GM12878 (cell line): Measurements from ENCODE around the gene ATP1B2. TPM values are rescaled to one million over a fixed set of nuclear protein-coding genes. Genes with fewer than 3 reads are reported as not detected.

Experiments used
- ATAC-seq: fragments of 200-7000 bp; cut with Tn5 transposase; 3 replicates; pipeline ENCODE4 v1.9.1; 2020; ENCODE audit warnings: mild to moderate bottlenecking, moderate library complexity
- BruUV-seq: library from RNA; stranded (reverse); fragments of 400-500 nt; replicated peaks from 2 replicates; lab custom pipeline; 2021; lab: Mats Ljungman, UMichigan
- CTCF ChIA-PET: fragments of 300-600 bp; sonication (Branson Sonifier 250); formaldehyde crosslinking; extraction: SDS; loops from one replicate; lab custom pipeline; 2021; ENCODE audit warnings: inconsistent platforms; lab: Yijun Ruan, JAX
- POLR2A ChIA-PET: fragments of 350-600 bp; formaldehyde crosslinking; extraction: SDS; loops from one replicate; lab custom pipeline; 2021; ENCODE audit warnings: inconsistent platforms; lab: Charles Lee
- RAD21 ChIA-PET: fragments of 300-600 bp; sonication (Branson Sonifier 250); formaldehyde crosslinking; loops from one replicate; lab custom pipeline; 2023; ENCODE audit warnings: antibody characterized with exemption; ENCODE audit not compliant: unreplicated experiment; lab: Charles Lee
- SMC1A ChIA-PET: fragments of 300-600 bp; sonication (Branson Sonifier 250); formaldehyde crosslinking; loops from one replicate; lab custom pipeline; 2023; ENCODE audit not compliant: unreplicated experiment, uncharacterized antibody; lab: Charles Lee
- DNase-seq: peaks from one replicate; pipeline ENCODE4 v3.0.0-alpha.2; 2011; ENCODE audit warnings: low read depth, low spot score
- FAIRE-seq: peaks from 3 replicates; lab custom pipeline; 2011; peaks lifted over from hg19 to GRCh38; lab: Jason Lieb, UNC
- H2AFZ ChIP-seq: 2 replicates; pipeline ENCODE4 v1.6.0; 2011; ENCODE audit warnings: low read depth, low read length, control low read depth; ENCODE audit not compliant: control insufficient read depth
- H3K27ac ChIP-seq: 2 replicates; pipeline ENCODE4 v1.5.1; 2011; ENCODE audit warnings: control low read depth; ENCODE audit not compliant: control insufficient read depth, insufficient read depth
- H3K27me3 ChIP-seq, 2 experiments: replicated peaks in 1 of 2; 2 replicates each; pipeline versions ENCODE4 v1.6.0 to v1.6.1; 2011; ENCODE audit warnings: low read length in 1 of 2; ENCODE audit not compliant: control insufficient read depth in 2 of 2, insufficient read depth in 2 of 2
- H3K36me3 ChIP-seq, 2 experiments: 2 replicates each; pipeline ENCODE4 v1.5.1; 2011; ENCODE audit warnings: low read length in 1 of 2; ENCODE audit not compliant: control insufficient read depth in 2 of 2, insufficient read depth in 2 of 2
- H3K4me1 ChIP-seq: 2 replicates; pipeline ENCODE4 v1.6.1; 2011; ENCODE audit warnings: mild to moderate bottlenecking, low read length, moderate library complexity, mixed read lengths; ENCODE audit not compliant: control insufficient read depth, insufficient read depth
- H3K4me2 ChIP-seq: 2 replicates; pipeline ENCODE4 v1.6.0; 2011; ENCODE audit warnings: control low read depth; ENCODE audit not compliant: control insufficient read depth, insufficient read depth
- H3K4me3 ChIP-seq: fragments of 200-600 bp; sonication (generic); 2 replicates; pipeline ENCODE4 v1.5.1; 2016
- H3K79me2 ChIP-seq: 2 replicates; pipeline ENCODE4 v1.6.0; 2011; ENCODE audit warnings: low read length; ENCODE audit not compliant: control insufficient read depth, insufficient read depth
- H3K9ac ChIP-seq: 2 replicates; pipeline ENCODE4 v1.8.0; 2011; ENCODE audit warnings: low read length, control low read depth, mixed read lengths; ENCODE audit not compliant: control insufficient read depth, insufficient read depth
- H3K9me3 ChIP-seq: replicated peaks from 3 replicates; pipeline ENCODE4 v1.5.1; 2011; ENCODE audit warnings: mild to moderate bottlenecking, low read length; ENCODE audit not compliant: control insufficient read depth, insufficient read depth
- H4K20me1 ChIP-seq: 2 replicates; pipeline ENCODE4 v1.6.0; 2011; ENCODE audit not compliant: control insufficient read depth, insufficient read depth
- CBX5 ChIP-seq: sonication (generic); IDR thresholded peaks from 2 replicates; pipeline ENCODE4 v1.6.1; 2016; ENCODE audit warnings: low read depth, moderate library complexity, mild to moderate bottlenecking, inconsistent platforms
- ETV6 ChIP-seq, 2 experiments: fragments of 450-650 bp in 1 of 2; IDR thresholded peaks in 1 of 2; conservative IDR thresholded peaks in 1 of 2; 2 replicates each; pipeline ENCODE4 v1.6.1; 2014; ENCODE audit warnings: antibody characterized with exemption in 1 of 2, borderline replicate concordance in 1 of 2, low read depth in 1 of 2, mild to moderate bottlenecking in 1 of 2, moderate library complexity in 1 of 2
- MXI1 ChIP-seq: fragments of 150-350 bp; IDR thresholded peaks from 2 replicates; pipeline ENCODE4 v1.6.1; 2011; ENCODE audit warnings: low read depth, mild to moderate bottlenecking, inconsistent platforms, low read length, improper control_type of control experiment
- MYC ChIP-seq: IDR thresholded peaks from 2 replicates; pipeline ENCODE4 v1.6.1; 2011; ENCODE audit warnings: mild to moderate bottlenecking, low read length, moderate library complexity, inconsistent platforms; ENCODE audit not compliant: insufficient read depth, insufficient replicate concordance, insufficient read length, severe bottlenecking
- RBBP5 ChIP-seq: fragments of 200-600 bp; sonication (generic); conservative IDR thresholded peaks from 2 replicates; pipeline ENCODE4 v1.6.1; 2016
- ZNF384 ChIP-seq: IDR thresholded peaks from 2 replicates; pipeline ENCODE4 v1.6.1; 2012; ENCODE audit warnings: low read depth, mild to moderate bottlenecking, low read length, improper control_type of control experiment, borderline replicate concordance
- ZNF622 ChIP-seq: fragments of 450-650 bp; IDR thresholded peaks from 2 replicates; pipeline ENCODE4 v1.6.1; 2017; ENCODE audit warnings: mild to moderate bottlenecking, inconsistent platforms
- whole genome bisulfite sequencing: methylation state at CpG from one replicate; pipeline ENCODE4 v1.1.6; 2016; ENCODE audit warnings: low lambda C conversion rate; ENCODE audit not compliant: insufficient replicate concordance, insufficient coverage; ENCODE audit errors: missing lambda C conversion rate; 5-methylcytosine and 5-hydroxymethylcytosine counted together
- in situ Hi-C: fragments of 300-500 bp; cut with MboI; formaldehyde crosslinking; loops from 9 replicates; pipeline ENCODE4 v1.14.3; 2018; ENCODE audit warnings: mixed read lengths
- intact Hi-C: fragments of 100-400 bp; cut with micrococcal nuclease; formaldehyde crosslinking; loops from one replicate; pipeline ENCODE4 v1.14.2; 2022; ENCODE audit not compliant: unreplicated experiment
- polyA plus RNA-seq, 11 experiments: library from polyadenylated mRNA; depleted of rRNA in 4 of 11; unstranded in 6 of 11; stranded (reverse) in 5 of 11; fragments of >200 nt; fragmentation: Nextera tagmentation in 4 of 11; fragmentation: Illumina TruSeq in 1 of 11; extraction: Ambion mirVana in 4 of 11; extraction: Trizol in 1 of 11; gene quantifications; 1 replicate in 1 of 11; 2 replicates in 10 of 11; pipeline versions ENCODE4 v1.2.1 to v1.2.3, GENCODE V29; 2011 to 2016; ENCODE audit warnings: inconsistent platforms in 2 of 11, missing spikeins in 2 of 11, low read depth in 1 of 11
- total RNA-seq, 4 experiments: library from RNA; depleted of rRNA in 3 of 4; stranded (reverse); fragments of >200 nt in 3 of 4; fragmentation: Illumina TruSeq in 1 of 4; extraction: Trizol in 1 of 4; gene quantifications; 2 replicates each; pipeline versions ENCODE4 v1.2.1 to v1.2.3, GENCODE V29; 2013 to 2021
- TF ChIP-seq, protein P1 (sequence below): IDR thresholded peaks from 2 replicates; pipeline ENCODE4 v1.6.1; 2012; ENCODE audit warnings: low read depth, low read length, improper control_type of control experiment

ATP1B2 gene
- total and polyA plus RNA-seq, 10 of the 15 experiments (the other 5 are each of a cell fraction or from before 2014, with no cell fraction given): 0.03 to 0.29 (median 0.15) TPM; not detected in 3

DNA sequence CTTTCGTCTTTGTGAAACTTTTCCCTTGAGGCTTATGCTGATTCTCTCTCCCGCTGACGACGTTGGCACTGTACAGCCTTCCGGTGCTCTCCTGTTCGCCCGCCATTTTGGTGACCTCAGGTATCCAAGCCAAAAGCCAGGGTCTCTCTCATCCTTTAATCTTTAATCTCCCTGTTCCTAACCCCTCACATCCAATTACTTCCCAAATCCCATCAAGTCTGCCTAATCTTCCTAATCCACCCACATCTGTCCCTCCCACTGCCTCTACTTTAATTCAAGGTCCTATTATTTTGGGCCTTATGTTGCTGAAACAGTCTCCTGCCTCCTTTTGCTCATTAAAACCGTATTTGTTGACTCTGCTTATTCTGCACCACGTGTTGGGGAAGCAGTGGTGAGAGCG, 44.9 kb downstream of the ATP1B2 start:
- intact Hi-C loops: no loop called here
- no peak for TF ChIP-seq MYC
- TF ChIP-seq, protein P1, sequence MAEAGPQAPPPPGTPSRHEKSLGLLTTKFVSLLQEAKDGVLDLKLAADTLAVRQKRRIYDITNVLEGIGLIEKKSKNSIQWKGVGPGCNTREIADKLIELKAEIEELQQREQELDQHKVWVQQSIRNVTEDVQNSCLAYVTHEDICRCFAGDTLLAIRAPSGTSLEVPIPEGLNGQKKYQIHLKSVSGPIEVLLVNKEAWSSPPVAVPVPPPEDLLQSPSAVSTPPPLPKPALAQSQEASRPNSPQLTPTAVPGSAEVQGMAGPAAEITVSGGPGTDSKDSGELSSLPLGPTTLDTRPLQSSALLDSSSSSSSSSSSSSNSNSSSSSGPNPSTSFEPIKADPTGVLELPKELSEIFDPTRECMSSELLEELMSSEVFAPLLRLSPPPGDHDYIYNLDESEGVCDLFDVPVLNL: no peak
- no peak for TF ChIP-seq ZNF384
- TF ChIP-seq ZNF622: no peak
- no peak for TF ChIP-seq CBX5
- TF ChIP-seq ETV6 (conservative IDR thresholded peaks at IDR 0.05 in 1 of 2, IDR thresholded peaks at IDR 0.05 in 1 of 2; ENCODE audit: borderline replicate concordance in 1 of 2, low read depth in 1 of 2): no peak
- no peak for TF ChIP-seq MXI1
- no peak for TF ChIP-seq RBBP5
- H3K4me3 ChIP-seq: no peak overlapping the region
- no peak overlapping the region for H3K4me2 ChIP-seq
- RAD21 ChIA-PET: no interaction called here
- no peak overlapping the region for H2AFZ ChIP-seq
- no peaks in the 10 kb centered on the region; a peak in 2 of 4 replicates for H3K36me3 ChIP-seq
- H3K4me1 ChIP-seq: no peaks in the 10 kb centered on the region
- no peak for ATAC-seq
- H3K27me3 ChIP-seq: no peaks in the 10 kb centered on the region
- SMC1A ChIA-PET: no interaction called here
- DNase-seq: no peak
- CTCF ChIA-PET: no interaction called here
- H4K20me1 ChIP-seq: no peaks in the 10 kb centered on the region
- no peak for FAIRE-seq
- WGBS: 98% methylated on average over 10 of the region's 10 CpGs
- H3K79me2 ChIP-seq: no peaks in the 10 kb centered on the region
- in situ Hi-C loops: no loop called here
- H3K27ac ChIP-seq: no peak overlapping the region
- no TSS peak for BruUV-seq
- no peaks in the 10 kb centered on the region for H3K9me3 ChIP-seq
- POLR2A ChIA-PET: no interaction called here
- no peak overlapping the region for H3K9ac ChIP-seq
